NCI-H1092 (cell line): ENCODE measurements around the gene ZDHHC6.
"Not testable (repeated sequence)": the region's sequence is repeated elsewhere in the genome, so short reads cannot be mapped to it uniquely, and the experiment has no call there.

Experiments
- DNase-seq: peaks from one replicate; lab custom pipeline; 2025; lab: John Stamatoyannopoulos, UW

The ZDHHC6 gene

DNA sequence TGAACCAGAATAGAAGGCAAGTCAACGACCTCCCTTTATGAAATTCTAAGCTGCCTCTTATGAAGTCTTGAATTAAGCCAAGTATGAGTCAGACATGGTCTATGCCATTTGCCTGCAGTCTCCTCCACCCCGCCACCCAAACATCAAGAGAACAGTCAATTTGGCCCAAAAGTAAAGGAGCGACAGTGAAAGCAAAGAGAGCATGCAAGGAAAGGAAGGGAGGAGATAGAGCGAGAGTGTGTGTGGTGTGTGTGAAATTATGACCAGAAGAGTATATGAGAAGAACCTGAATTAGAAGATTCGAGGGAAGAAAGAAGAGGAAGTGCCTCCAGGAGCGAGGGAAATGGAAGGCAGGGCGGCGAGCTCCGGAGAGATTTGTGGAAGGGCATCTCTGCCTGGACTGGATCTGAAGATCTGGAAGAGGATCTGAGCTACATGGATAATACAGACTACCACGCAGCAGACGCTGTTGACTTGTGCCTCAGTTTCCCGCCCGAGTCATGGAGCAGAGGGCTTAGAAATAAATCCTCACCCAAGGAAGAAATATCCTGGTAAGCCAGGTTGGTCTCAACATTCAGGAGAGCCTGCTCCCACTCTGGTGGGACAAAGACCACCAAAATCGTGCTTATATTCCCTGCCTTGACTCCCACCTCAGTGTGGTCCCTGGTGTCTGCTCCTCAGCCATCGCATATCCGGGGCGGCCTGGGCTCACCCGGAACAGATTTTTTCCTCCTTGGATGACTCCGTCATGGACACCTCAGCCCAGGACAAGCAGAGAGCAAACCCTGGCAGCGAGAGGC, 459 bp downstream of the ZDHHC6 start:
- no peak for DNase-seq

DNA sequence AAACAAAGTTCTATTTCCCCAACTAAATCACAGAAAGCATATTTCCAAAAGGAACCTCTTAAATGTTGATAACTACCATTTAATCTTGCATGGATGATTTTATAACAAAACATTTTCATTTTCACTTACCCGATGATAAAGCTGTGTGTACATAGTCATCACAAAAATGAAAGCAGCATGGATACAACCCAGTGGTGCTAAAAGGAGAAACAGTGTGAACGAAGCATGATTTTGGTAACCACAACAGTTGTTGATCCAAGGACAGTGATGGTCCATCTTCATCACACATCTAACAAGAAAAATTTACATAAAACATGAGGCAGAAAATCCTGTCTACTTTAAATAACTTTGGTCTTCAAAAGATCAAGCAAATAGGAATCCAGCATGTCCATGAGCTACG, 4.7 kb downstream of the ZDHHC6 start:
- DNase-seq: no peak

GRCh38 chr10:112441520-112441919, 5.2 kb downstream of the ZDHHC6 start:
- no peak for DNase-seq

- DNase-seq: no peak
Observed at GRCh38 chr10:112438356-112438755, 8.4 kb downstream of the ZDHHC6 start.

DNA sequence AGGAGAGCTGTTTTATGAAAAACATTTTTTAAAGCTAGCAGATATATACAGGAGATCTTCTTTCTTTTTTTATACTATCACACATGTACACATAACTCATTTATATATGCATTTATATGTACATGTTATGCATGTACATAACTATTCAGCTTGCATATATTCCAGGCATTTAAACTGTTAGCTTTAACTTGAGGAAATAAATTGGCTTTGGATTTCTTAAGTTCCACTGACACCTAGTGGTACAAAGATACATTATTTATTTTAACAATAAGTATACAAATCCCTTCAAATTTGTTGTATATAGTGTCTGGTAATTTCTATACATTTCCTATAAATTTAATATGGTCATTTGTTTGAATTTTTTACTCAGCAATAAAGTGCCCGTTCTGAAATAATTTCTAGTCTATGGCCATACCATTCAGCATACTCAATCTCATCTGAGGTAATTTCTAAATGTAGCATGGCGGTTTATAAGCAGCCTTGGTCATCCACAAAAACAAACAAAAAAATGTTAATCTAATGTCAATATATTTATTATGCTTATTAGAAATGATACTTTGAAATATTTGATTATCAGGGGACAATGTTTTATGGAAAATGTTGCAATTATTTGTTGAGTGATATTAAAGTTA, 11.6 kb downstream of the ZDHHC6 start:
- DNase-seq: no peak

GRCh38 chr10:112433136-112433535, 13.6 kb downstream of the ZDHHC6 start:
- DNase-seq: no peak

GRCh38 chr10:112429654-112430230, 17.0 kb downstream of the ZDHHC6 start:
- DNase-seq: no peak

DNA sequence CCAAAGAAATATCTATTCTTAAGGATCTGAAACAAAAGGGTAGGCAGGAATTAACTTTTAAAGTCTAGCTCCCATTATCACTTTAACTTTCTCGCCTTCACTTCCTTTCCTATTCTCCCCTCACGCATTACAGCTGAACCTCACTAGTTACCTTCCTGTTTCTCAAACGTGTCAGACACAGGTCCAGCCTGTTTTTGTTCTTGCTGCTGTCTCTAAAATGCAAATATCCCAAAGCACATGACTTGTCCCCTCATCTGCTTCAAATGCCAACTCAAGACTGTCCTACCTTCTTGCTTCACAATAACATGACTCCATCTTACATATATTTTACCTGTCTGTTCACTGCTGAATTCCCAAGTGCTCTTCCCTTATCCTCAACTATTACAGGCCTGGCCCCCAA, 17.6 kb downstream of the ZDHHC6 start:
- no peak for DNase-seq

DNA sequence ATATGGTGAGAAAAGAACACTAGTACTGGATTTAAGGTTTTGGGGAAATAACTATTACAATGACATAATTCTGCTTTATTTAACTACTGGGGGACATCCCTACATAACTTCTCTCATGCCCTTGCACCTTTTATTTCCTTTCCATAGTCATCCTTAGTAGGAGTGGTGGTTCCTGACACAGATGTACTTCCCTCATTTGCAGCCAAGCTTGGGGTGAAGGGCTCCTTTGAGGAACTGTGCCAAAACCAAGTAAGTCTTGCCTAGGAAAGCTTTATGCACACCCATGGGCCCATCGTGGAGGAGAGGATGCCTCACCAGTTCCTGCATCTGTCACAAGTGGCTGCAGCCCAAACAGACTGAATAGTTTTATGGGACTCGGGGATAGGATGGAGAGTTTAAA, 20.6 kb downstream of the ZDHHC6 start:
- no peak for DNase-seq

GRCh38 chr10:112424651-112425050, 22.1 kb downstream of the ZDHHC6 start:
- no peak for DNase-seq

GRCh38 chr10:112421731-112422130, 25.0 kb downstream of the ZDHHC6 start:
- DNase-seq: no peak

DNA sequence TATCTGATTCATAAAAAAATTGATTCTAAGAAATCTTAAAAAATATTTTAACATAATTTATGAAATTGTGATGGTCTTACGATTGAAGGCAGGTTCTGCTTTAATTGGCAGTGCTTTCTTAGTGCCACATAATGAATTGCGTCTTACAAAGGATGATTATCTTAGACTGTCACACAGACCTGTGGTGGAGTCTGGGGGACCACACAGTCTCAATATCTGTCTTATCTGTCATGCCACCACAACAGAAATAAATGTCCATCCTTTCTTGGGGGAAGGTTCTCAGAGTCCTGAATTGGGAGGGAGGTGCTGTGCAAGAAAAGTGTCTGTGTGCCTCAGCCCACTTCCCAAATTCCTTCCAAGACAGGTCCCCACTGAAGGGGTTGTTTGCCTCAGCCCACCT, 34.0 kb downstream of the ZDHHC6 start:
- DNase-seq: no peak

- no peak for DNase-seq
Observed at GRCh38 chr10:112409755-112410154, 37.0 kb downstream of the ZDHHC6 start.

DNA sequence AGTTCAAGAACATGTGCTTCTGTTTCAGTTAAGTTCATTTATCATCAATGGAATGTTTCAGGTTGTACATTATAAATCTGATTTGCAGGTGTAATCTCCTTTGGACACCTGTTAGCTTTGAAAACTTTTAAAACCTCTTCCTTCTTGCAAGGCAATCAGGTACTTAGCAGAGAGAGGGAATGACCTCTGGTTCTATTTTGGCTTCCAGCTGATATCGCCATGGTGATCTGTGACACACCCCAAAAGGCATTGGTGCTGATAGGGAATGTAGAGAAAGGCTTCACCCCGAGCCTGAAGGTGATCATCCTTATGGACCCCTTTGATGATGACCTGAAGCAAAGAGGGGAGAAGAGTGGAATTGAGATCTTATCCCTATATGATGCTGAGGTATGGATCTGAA, 37.4 kb downstream of the ZDHHC6 start:
- DNase-seq: no peak

DNA sequence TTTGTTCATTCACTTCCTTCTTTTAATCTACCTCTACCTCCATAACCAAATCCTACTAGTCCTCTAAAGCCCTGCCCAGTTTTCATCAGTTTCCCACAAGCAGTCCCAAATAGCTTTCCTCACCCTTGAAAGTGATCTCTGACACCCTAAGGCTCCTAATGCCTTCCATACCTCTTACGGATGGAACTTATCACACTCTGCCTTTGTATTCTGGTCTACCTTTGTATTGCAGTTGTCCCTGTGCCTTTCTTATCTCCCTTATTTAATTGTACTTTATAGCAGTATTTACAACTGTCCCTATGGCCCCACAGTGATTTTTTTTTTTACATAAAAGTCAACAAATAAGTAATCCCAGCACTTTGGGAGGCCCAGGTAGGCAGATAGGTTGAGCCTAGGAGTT, 39.0 kb downstream of the ZDHHC6 start:
- DNase-seq: no peak

GRCh38 chr10:112406806-112407205, 39.9 kb downstream of the ZDHHC6 start:
- DNase-seq: not testable (repeated sequence)

- DNase-seq: no peak
Observed at GRCh38 chr10:112404617-112405016, 42.1 kb downstream of the ZDHHC6 start.

- DNase-seq: no peak
Observed at GRCh38 chr10:112402917-112403316, 43.8 kb downstream of the ZDHHC6 start.

DNA sequence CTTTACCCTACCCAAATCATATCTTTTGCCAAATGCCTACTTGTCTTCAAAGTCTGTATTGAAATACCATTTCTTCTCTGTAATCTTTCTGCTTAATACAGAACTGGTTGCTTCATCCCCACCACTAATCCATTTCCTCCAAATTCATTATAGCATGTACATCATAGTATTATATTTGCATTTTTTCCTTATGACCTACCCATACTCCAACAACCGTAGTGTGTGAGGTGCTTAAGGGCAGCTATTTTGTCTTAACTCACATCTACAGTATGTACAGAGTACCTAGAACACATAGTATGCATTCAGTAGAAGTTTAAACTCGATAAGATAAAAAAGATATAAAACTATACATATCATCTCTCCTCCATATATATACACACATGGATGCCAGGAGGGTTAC, 49.1 kb downstream of the ZDHHC6 start:
- DNase-seq: no peak

GRCh38 chr10:112395809-112396530, 50.7 kb downstream of the ZDHHC6 start:
- DNase-seq: no peak

- no peak for DNase-seq
Observed at GRCh38 chr10:112394475-112394875, 52.2 kb downstream of the ZDHHC6 start.

- DNase-seq: no peak
Observed at GRCh38 chr10:112393827-112394226, 52.9 kb downstream of the ZDHHC6 start.

DNA sequence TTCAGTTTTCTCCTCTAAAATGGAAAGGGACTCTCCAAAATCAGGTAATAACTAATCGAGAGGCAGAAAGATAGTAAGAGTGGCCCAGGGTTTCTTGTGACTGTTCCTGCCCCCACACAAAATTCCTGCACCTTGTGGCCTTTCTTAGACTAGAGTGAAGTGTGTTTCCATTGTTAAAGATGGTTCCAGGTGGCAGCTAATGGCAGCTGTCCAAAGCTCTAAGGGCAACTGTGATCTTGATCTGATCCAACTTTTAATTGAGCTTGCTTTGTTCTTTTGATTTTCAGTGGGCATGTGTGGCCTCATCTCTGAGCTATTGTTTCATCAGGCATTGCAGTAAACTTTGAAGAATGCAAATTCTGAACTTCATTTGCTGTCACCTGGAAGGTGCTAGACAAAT, 53.4 kb downstream of the ZDHHC6 start:
- no peak for DNase-seq
